WTC11 (cell line): ENCODE results near the gene GRIN1. TPM values are rescaled to one million over a fixed set of nuclear protein-coding genes. Genes with fewer than 3 reads are reported as not detected.

Experiments
- microRNA-seq: library from miRNA; unstranded; fragments of <30 nt; microRNA quantifications from one replicate; pipeline ENCODE4 v1.2.0, GENCODE V29; 2022; ENCODE audit warnings: borderline number of aligned reads
- total RNA-seq: library from RNA; stranded (reverse); gene quantifications from 3 replicates; pipeline ENCODE4 v1.2.3, GENCODE V29; 2021

The GRIN1 gene
- total RNA-seq, 1 experiment from 2014 or later: 4.1 TPM

Small RNAs within 50 kb of the gene (microRNA-seq; reads per million reads assigned to microRNA genes)
- gene MIR3621: not detected

Other genes starting within 250 kb of the GRIN1 start
- gene FBXW5, start 194.4 kb upstream of the GRIN1 start, total RNA-seq: 58.2 to 70.5 TPM (median 63.9 TPM) in 3 replicates
- 0.85 to 1.7 TPM (median 1.5 TPM) in 3 replicates for gene C8G, start 193.9 kb upstream of the GRIN1 start, total RNA-seq
- gene LCN12, start 186.9 kb upstream of the GRIN1 start, total RNA-seq: 1.9 to 4.7 TPM (median 3.4 TPM) in 3 replicates
- 2.2 to 4.0 TPM (median 2.9 TPM) in 3 replicates for gene PTGDS, start 161.7 kb upstream of the GRIN1 start, total RNA-seq
- 0.27 to 0.50 TPM (median 0.34 TPM) in 3 replicates for gene LCNL1, start 156.2 kb upstream of the GRIN1 start, total RNA-seq
- 44.1 to 45.3 TPM (median 44.6 TPM) in 3 replicates for gene PAXX, start 146.7 kb upstream of the GRIN1 start, total RNA-seq
- 0.31 to 0.41 TPM in 2 of 3 replicates, not detected in the other for gene CLIC3, start 142.6 kb upstream of the GRIN1 start, total RNA-seq
- 19.2 to 28.3 TPM (median 25.9 TPM) in 3 replicates for gene ABCA2, start 110.9 kb upstream of the GRIN1 start, total RNA-seq
- not detected in 3 replicates for gene FUT7, start 107.1 kb upstream of the GRIN1 start, total RNA-seq
- gene NPDC1, start 93.0 kb upstream of the GRIN1 start, total RNA-seq: 64.3 to 68.8 TPM (median 64.5 TPM) in 3 replicates
- gene ENTPD2, start 85.1 kb upstream of the GRIN1 start, total RNA-seq: 8.3 to 9.6 TPM (median 9.2 TPM) in 3 replicates
- 52.0 to 67.0 TPM (median 53.6 TPM) in 3 replicates for gene SAPCD2, start 68.6 kb upstream of the GRIN1 start, total RNA-seq
- gene UAP1L1, start 61.6 kb upstream of the GRIN1 start, total RNA-seq: 12.1 to 17.7 TPM (median 14.3 TPM) in 3 replicates
- gene MAN1B1, start 52.2 kb upstream of the GRIN1 start, total RNA-seq: 44.9 to 57.1 TPM (median 47.1 TPM) in 3 replicates
- gene DPP7, start 24.4 kb upstream of the GRIN1 start, total RNA-seq: 38.9 to 43.7 TPM (median 42.1 TPM) in 3 replicates
- 1.1 to 2.2 TPM (median 2.1 TPM) in 3 replicates for gene LRRC26, start 30.9 kb downstream of the GRIN1 start, total RNA-seq
- not detected in 3 replicates for gene TMEM210, start 32.9 kb downstream of the GRIN1 start, total RNA-seq
- 61.0 to 80.9 TPM (median 61.2 TPM) in 3 replicates for gene ANAPC2, start 49.4 kb downstream of the GRIN1 start, total RNA-seq
- 102 to 105 TPM (median 103 TPM) in 3 replicates for gene SSNA1, start 49.5 kb downstream of the GRIN1 start, total RNA-seq
- 33.4 to 43.1 TPM (median 38.1 TPM) in 3 replicates for gene TPRN, start 61.6 kb downstream of the GRIN1 start, total RNA-seq
- 46.7 to 50.6 TPM (median 47.4 TPM) in 3 replicates for gene TMEM203, start 66.5 kb downstream of the GRIN1 start, total RNA-seq
- 40.3 to 49.0 TPM (median 43.2 TPM) in 3 replicates for gene NDOR1, start 66.5 kb downstream of the GRIN1 start, total RNA-seq
- gene RNF208, start 83.1 kb downstream of the GRIN1 start, total RNA-seq: 13.3 to 14.8 TPM (median 14.3 TPM) in 3 replicates
- 2.8 to 3.5 TPM (median 2.9 TPM) in 3 replicates for gene CYSRT1, start 86.0 kb downstream of the GRIN1 start, total RNA-seq
- 0.32 to 0.59 TPM (median 0.41 TPM) in 3 replicates for gene RNF224, start 88.3 kb downstream of the GRIN1 start, total RNA-seq
- gene SLC34A3, start 91.7 kb downstream of the GRIN1 start, total RNA-seq: 0.13 to 0.23 TPM (median 0.14 TPM) in 3 replicates
- gene TUBB4B, start 102.1 kb downstream of the GRIN1 start, total RNA-seq: 373 to 376 TPM (median 375 TPM) in 3 replicates
- 0.21 to 0.26 TPM in 2 of 3 replicates, not detected in the other for gene STPG3, start 112.1 kb downstream of the GRIN1 start, total RNA-seq
- gene NELFB, start 116.2 kb downstream of the GRIN1 start, total RNA-seq: 93.7 to 95.0 TPM (median 94.7 TPM) in 3 replicates
- gene TOR4A, start 138.6 kb downstream of the GRIN1 start, total RNA-seq: 7.3 to 11.8 TPM (median 11.3 TPM) in 3 replicates
- 46.7 to 52.4 TPM (median 51.5 TPM) in 3 replicates for gene NRARP, start 163.1 kb downstream of the GRIN1 start, total RNA-seq